Brain microvascular endothelial cell (primary cell): ENCODE results near the gene TMEM161A.

Experiments
- DNase-seq: peaks from one replicate; pipeline ENCODE4 v3.0.0-alpha.2; 2020
- H3K27ac ChIP-seq: fragments of 250-450 bp; sonication (Bioruptor Pico); 2 replicates; pipeline ENCODE4 v1.5.1; 2020; ENCODE audit warnings: mild to moderate bottlenecking, moderate library complexity
- H3K27me3 ChIP-seq: fragments of 250-450 bp; sonication (Bioruptor Pico); replicated peaks from 2 replicates; pipeline ENCODE4 v1.5.1; 2020; ENCODE audit warnings: mild to moderate bottlenecking
- H3K36me3 ChIP-seq: fragments of 250-450 bp; sonication (Bioruptor Pico); replicated peaks from 2 replicates; pipeline ENCODE4 v1.5.1; 2020; ENCODE audit warnings: mild to moderate bottlenecking
- H3K4me3 ChIP-seq: 2 replicates; pipeline ENCODE4 v1.5.1; 2011; ENCODE audit warnings: low read depth, mild to moderate bottlenecking, control low read depth, low read length, moderate library complexity
- CTCF ChIP-seq: IDR thresholded peaks from 2 replicates; pipeline ENCODE4 v1.5.1; 2011; ENCODE audit warnings: low read depth, mild to moderate bottlenecking, moderate library complexity, low read length, control low read depth, inconsistent platforms; ENCODE audit errors: missing control alignments
- in situ Hi-C: cut with HindIII; loops from 2 replicates; pipeline ENCODE4 v1.10.0; 2017; ENCODE audit warnings: low sequenced_read_pairs, low pct_ligation_motif_present

TMEM161A gene

GRCh38 chr19:19159534-19159933, 21.3 kb upstream of the TMEM161A start:
- TF ChIP-seq CTCF: no peak
- no peak for DNase-seq
- H3K4me3 ChIP-seq: no peak overlapping the region
- H3K27ac ChIP-seq: no peak overlapping the region
- in situ Hi-C loops: no loop called here
- H3K36me3 ChIP-seq: no peaks in the 10 kb centered on the region
- no peaks in the 10 kb centered on the region for H3K27me3 ChIP-seq

- in situ Hi-C loops: no loop called here
Observed at GRCh38 chr19:19157808-19158207, 19.5 kb upstream of the TMEM161A start.

GRCh38 chr19:19155495-19156219, 17.4 kb upstream of the TMEM161A start:
- TF ChIP-seq CTCF: no peak
- no peak for DNase-seq
- Histone ChIP-seq H3K27me3 (no peaks in the 10 kb centered on the region), H3K4me3 (no peak overlapping the region), H3K36me3 (no peaks in the 10 kb centered on the region), H3K27ac (no peak overlapping the region)
- in situ Hi-C loops: no loop called here

More at GRCh38 chr19:19157808-19158207, 19.5 kb upstream of the TMEM161A start:
- no peak for TF ChIP-seq CTCF
- no peak overlapping the region for H3K27ac ChIP-seq
- no peaks in the 10 kb centered on the region for H3K27me3 ChIP-seq
- H3K36me3 ChIP-seq: no peaks in the 10 kb centered on the region
- no peak overlapping the region for H3K4me3 ChIP-seq
- DNase-seq: no peak

- TF ChIP-seq CTCF: no peak
- no peak overlapping the region for H3K4me3 ChIP-seq
Observed at GRCh38 chr19:19154768-19155494, 16.7 kb upstream of the TMEM161A start.

GRCh38 chr19:19152668-19153384, 14.5 kb upstream of the TMEM161A start:
- no peak for TF ChIP-seq CTCF
- in situ Hi-C loops: no loop called here
- Histone ChIP-seq H3K27ac (no peak overlapping the region), H3K36me3 (no peaks in the 10 kb centered on the region), H3K27me3 (no peaks in the 10 kb centered on the region), H3K4me3 (no peak overlapping the region)
- no peak for DNase-seq

More at GRCh38 chr19:19154768-19155494, 16.7 kb upstream of the TMEM161A start:
- H3K27me3 ChIP-seq: no peaks in the 10 kb centered on the region
- no peak overlapping the region for H3K27ac ChIP-seq
- H3K36me3 ChIP-seq: no peaks in the 10 kb centered on the region
- in situ Hi-C loops: no loop called here
- DNase-seq: no peak
